HG02884 (cell line): Measurements from ENCODE around the gene CCDC88B.
A peak's percentile ranks its signal among the peaks of the same experiment; 100 is the strongest.
"Not testable (repeated sequence)": the region's sequence is repeated elsewhere in the genome, so short reads cannot be mapped to it uniquely, and the experiment has no call there.

Experiments used
- ATAC-seq: cut with Tn5 transposase; IDR thresholded peaks from one replicate; pipeline ENCODE4 v1.9.1; 2021; ENCODE audit warnings: mild to moderate bottlenecking, moderate library complexity; ENCODE audit not compliant: unreplicated experiment

CCDC88B gene

GRCh38 chr11:64304032-64304315 lies 36.0 kb upstream of the CCDC88B start:
- ATAC-seq: no peak

GRCh38 chr11:64304316-64305072 lies 35.5 kb upstream of the CCDC88B start:
- peak; percentile 4 for ATAC-seq

GRCh38 chr11:64305075-64305690 lies 34.8 kb upstream of the CCDC88B start, which contains the start of gene ESRRA:
ESRRA (plus strand) TSS chr11:64305524; CDS start chr11:64307180, 1,656 bp downstream.
- ATAC-seq: peak; percentile 56

GRCh38 chr11:64305691-64306562 lies 34.1 kb upstream of the CCDC88B start:
- no peak for ATAC-seq

- no peak for ATAC-seq
These were observed 33.5 kb upstream of the CCDC88B start for GRCh38 chr11:64306563-64306875.

GRCh38 chr11:64306876-64307622 lies 33.0 kb upstream of the CCDC88B start:
- ATAC-seq: no peak

GRCh38 chr11:64307795-64308194 lies 32.2 kb upstream of the CCDC88B start:
- ATAC-seq: not testable (repeated sequence)

- ATAC-seq: no peak
These were observed 27.1 kb upstream of the CCDC88B start for GRCh38 chr11:64312947-64313346.

GRCh38 chr11:64313491-64314145 lies 26.4 kb upstream of the CCDC88B start:
- no peak for ATAC-seq

GRCh38 chr11:64314146-64314804 lies 25.7 kb upstream of the CCDC88B start:
- ATAC-seq: no peak

- ATAC-seq: no peak
These were observed 25.0 kb upstream of the CCDC88B start for GRCh38 chr11:64314805-64315561.

- ATAC-seq: not testable (repeated sequence)
These were observed 24.1 kb upstream of the CCDC88B start for GRCh38 chr11:64315667-64316526.

- ATAC-seq: no peak
These were observed 23.2 kb upstream of the CCDC88B start for GRCh38 chr11:64316672-64317324.

GRCh38 chr11:64317325-64317960 lies 22.6 kb upstream of the CCDC88B start, which contains the start of gene TRMT112:
TRMT112 (minus strand) TSS chr11:64317559; CDS start chr11:64317526, 33 bp downstream.
- peak; percentile 66 for ATAC-seq

GRCh38 chr11:64317961-64318765 lies 21.8 kb upstream of the CCDC88B start, which contains the start of gene PRDX5:
PRDX5 (plus strand) TSS chr11:64318121; CDS start chr11:64318216, 95 bp downstream.
- ATAC-seq: peak; percentile 72
